ENCODE results near the gene SFSWAP.

The SFSWAP gene

GRCh38 chr12:131836714-131837397 is 126.0 kb downstream of the SFSWAP start:
- DNase-seq: no peak

- no peak for DNase-seq
Measured at GRCh38 chr12:131840643-131841416, 129.9 kb downstream of the SFSWAP start.

- no peak for DNase-seq
Measured at GRCh38 chr12:131841547-131841946, 130.7 kb downstream of the SFSWAP start.

- no peak for DNase-seq
Measured at GRCh38 chr12:131842169-131842568, 131.3 kb downstream of the SFSWAP start.

- no peak for DNase-seq
Measured at GRCh38 chr12:131843527-131843926, 132.6 kb downstream of the SFSWAP start.

GRCh38 chr12:131844140-131844539 is 133.2 kb downstream of the SFSWAP start:
- no peak for DNase-seq

GRCh38 chr12:131844656-131845055 is 133.8 kb downstream of the SFSWAP start:
- DNase-seq: no peak

GRCh38 chr12:131845121-131845520 is 134.2 kb downstream of the SFSWAP start:
- no peak for DNase-seq

- DNase-seq: no peak
Measured at GRCh38 chr12:131847456-131847855, 136.6 kb downstream of the SFSWAP start.

- no peak for DNase-seq
Measured at GRCh38 chr12:131848753-131849152, 137.9 kb downstream of the SFSWAP start.
